WI38 (cell line): ENCODE data around the gene PRXL2B.

Experiments
- H3K4me3 ChIP-seq: 2 replicates; pipeline ENCODE4 v1.5.1; 2011; ENCODE audit warnings: low read depth, mild to moderate bottlenecking, control low read depth, low read length
- TF ChIP-seq, protein P1 (sequence below): IDR thresholded peaks from 2 replicates; pipeline ENCODE4 v1.5.1; 2012; ENCODE audit warnings: low read depth, mild to moderate bottlenecking, control low read depth, low read length

Gene PRXL2B

GRCh38 chr1:2637442-2638145, 51.0 kb downstream of the PRXL2B start:
- H3K4me3 ChIP-seq, result no peak overlapping the region
- TF ChIP-seq, protein P1, sequence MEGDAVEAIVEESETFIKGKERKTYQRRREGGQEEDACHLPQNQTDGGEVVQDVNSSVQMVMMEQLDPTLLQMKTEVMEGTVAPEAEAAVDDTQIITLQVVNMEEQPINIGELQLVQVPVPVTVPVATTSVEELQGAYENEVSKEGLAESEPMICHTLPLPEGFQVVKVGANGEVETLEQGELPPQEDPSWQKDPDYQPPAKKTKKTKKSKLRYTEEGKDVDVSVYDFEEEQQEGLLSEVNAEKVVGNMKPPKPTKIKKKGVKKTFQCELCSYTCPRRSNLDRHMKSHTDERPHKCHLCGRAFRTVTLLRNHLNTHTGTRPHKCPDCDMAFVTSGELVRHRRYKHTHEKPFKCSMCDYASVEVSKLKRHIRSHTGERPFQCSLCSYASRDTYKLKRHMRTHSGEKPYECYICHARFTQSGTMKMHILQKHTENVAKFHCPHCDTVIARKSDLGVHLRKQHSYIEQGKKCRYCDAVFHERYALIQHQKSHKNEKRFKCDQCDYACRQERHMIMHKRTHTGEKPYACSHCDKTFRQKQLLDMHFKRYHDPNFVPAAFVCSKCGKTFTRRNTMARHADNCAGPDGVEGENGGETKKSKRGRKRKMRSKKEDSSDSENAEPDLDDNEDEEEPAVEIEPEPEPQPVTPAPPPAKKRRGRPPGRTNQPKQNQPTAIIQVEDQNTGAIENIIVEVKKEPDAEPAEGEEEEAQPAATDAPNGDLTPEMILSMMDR, result no peak

- H3K4me3 ChIP-seq, result no peak overlapping the region
Measured at GRCh38 chr1:2638466-2639115, 52.0 kb downstream of the PRXL2B start.

DNA sequence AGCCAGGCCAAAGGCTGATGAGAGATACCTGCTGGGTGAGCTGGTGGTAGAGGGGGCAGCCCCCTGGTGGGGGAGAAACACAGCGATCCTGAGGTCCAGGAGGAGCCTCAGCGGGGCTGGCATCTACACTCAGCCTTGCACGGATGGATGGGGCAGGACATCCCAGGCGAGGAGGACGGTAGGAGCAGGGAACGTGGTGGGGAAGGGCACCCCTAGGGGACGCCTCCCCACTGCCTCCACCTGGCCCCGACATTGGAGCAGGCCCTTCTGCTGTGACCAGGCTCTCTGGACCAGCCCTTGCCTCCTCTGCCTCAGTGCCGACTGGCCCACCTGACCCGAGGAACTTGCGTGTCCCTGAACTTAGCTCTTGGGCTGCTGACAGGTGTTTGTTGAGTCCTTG, 52.6 kb downstream of the PRXL2B start:
- H3K4me3 ChIP-seq, result no peak overlapping the region
- TF ChIP-seq, protein P1, result no peak

More at GRCh38 chr1:2638466-2639115, 52.0 kb downstream of the PRXL2B start:
- TF ChIP-seq, protein P1, result no peak

GRCh38 chr1:2639607-2640521, 53.3 kb downstream of the PRXL2B start:
- H3K4me3 ChIP-seq, result no peak overlapping the region
- TF ChIP-seq, protein P1, result no peak

GRCh38 chr1:2640626-2641025, 54.0 kb downstream of the PRXL2B start:
- TF ChIP-seq, protein P1, result no peak
- H3K4me3 ChIP-seq, result no peak overlapping the region
